Measurements from ENCODE around the gene ITGA1. TPM values are rescaled to one million over a fixed set of nuclear protein-coding genes. Genes with fewer than 3 reads are reported as not detected.

Gene ITGA1
- total and polyA plus RNA-seq, 2 of the 13 experiments (the other 11 are each of a cell fraction or from before 2014, with no cell fraction given) = 23.1 to 28.6 TPM

- TF ChIP-seq, protein P1, sequence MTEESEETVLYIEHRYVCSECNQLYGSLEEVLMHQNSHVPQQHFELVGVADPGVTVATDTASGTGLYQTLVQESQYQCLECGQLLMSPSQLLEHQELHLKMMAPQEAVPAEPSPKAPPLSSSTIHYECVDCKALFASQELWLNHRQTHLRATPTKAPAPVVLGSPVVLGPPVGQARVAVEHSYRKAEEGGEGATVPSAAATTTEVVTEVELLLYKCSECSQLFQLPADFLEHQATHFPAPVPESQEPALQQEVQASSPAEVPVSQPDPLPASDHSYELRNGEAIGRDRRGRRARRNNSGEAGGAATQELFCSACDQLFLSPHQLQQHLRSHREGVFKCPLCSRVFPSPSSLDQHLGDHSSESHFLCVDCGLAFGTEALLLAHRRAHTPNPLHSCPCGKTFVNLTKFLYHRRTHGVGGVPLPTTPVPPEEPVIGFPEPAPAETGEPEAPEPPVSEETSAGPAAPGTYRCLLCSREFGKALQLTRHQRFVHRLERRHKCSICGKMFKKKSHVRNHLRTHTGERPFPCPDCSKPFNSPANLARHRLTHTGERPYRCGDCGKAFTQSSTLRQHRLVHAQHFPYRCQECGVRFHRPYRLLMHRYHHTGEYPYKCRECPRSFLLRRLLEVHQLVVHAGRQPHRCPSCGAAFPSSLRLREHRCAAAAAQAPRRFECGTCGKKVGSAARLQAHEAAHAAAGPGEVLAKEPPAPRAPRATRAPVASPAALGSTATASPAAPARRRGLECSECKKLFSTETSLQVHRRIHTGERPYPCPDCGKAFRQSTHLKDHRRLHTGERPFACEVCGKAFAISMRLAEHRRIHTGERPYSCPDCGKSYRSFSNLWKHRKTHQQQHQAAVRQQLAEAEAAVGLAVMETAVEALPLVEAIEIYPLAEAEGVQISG (CRISPR knock-in tag; IDR thresholded peaks at IDR 0.05) = peak; percentile 21; the same call in 1 of the 2 replicates
- TF ChIP-seq HOXA9 (CRISPR knock-in tag; IDR thresholded peaks at IDR 0.05; ENCODE audit: borderline replicate concordance) (no peak), ZNF556 (CRISPR knock-in tag; IDR thresholded peaks at IDR 0.05; ENCODE audit: borderline replicate concordance) (0 out of 2 replicates have a peak, but pooled peaks have one; percentile 48), ARNTL (CRISPR knock-in tag; IDR thresholded peaks at IDR 0.05) (peak; percentile 30; the same call in 1 of the 2 replicates), MXD3 (CRISPR knock-in tag; IDR thresholded peaks at IDR 0.05) (0 out of 2 replicates have a peak, but pooled peaks have one; percentile 15), PHF8 (CRISPR knock-in tag; IDR thresholded peaks at IDR 0.05) (peak; percentile 56), BCLAF1 (IDR thresholded peaks at IDR 0.05) (no peak), THAP11 (CRISPR knock-in tag; IDR thresholded peaks at IDR 0.05) (no peak), CAMTA2 (CRISPR knock-in tag; IDR thresholded peaks at IDR 0.05; ENCODE audit: borderline replicate concordance) (peak; percentile 65), ZNF205 (CRISPR knock-in tag; IDR thresholded peaks at IDR 0.05) (0 out of 2 replicates have a peak, but pooled peaks have one; percentile 36), MXI1 (IDR thresholded peaks at IDR 0.05; ENCODE audit: borderline replicate concordance, low read depth, low read length) (0 out of 3 replicates have a peak, but pooled peaks have one; percentile 40), ZNF232 (CRISPR knock-in tag; IDR thresholded peaks at IDR 0.05; ENCODE audit: borderline replicate concordance) (peak; percentile 86)
- TF ChIP-seq, protein P2, sequence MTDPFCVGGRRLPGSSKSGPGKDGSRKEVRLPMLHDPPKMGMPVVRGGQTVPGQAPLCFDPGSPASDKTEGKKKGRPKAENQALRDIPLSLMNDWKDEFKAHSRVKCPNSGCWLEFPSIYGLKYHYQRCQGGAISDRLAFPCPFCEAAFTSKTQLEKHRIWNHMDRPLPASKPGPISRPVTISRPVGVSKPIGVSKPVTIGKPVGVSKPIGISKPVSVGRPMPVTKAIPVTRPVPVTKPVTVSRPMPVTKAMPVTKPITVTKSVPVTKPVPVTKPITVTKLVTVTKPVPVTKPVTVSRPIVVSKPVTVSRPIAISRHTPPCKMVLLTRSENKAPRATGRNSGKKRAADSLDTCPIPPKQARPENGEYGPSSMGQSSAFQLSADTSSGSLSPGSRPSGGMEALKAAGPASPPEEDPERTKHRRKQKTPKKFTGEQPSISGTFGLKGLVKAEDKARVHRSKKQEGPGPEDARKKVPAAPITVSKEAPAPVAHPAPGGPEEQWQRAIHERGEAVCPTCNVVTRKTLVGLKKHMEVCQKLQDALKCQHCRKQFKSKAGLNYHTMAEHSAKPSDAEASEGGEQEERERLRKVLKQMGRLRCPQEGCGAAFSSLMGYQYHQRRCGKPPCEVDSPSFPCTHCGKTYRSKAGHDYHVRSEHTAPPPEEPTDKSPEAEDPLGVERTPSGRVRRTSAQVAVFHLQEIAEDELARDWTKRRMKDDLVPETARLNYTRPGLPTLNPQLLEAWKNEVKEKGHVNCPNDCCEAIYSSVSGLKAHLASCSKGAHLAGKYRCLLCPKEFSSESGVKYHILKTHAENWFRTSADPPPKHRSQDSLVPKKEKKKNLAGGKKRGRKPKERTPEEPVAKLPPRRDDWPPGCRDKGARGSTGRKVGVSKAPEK (CRISPR knock-in tag; IDR thresholded peaks at IDR 0.05; ENCODE audit: borderline replicate concordance) = peak; percentile 66; the same call in 1 of the 2 replicates
- TF ChIP-seq, protein P3, sequence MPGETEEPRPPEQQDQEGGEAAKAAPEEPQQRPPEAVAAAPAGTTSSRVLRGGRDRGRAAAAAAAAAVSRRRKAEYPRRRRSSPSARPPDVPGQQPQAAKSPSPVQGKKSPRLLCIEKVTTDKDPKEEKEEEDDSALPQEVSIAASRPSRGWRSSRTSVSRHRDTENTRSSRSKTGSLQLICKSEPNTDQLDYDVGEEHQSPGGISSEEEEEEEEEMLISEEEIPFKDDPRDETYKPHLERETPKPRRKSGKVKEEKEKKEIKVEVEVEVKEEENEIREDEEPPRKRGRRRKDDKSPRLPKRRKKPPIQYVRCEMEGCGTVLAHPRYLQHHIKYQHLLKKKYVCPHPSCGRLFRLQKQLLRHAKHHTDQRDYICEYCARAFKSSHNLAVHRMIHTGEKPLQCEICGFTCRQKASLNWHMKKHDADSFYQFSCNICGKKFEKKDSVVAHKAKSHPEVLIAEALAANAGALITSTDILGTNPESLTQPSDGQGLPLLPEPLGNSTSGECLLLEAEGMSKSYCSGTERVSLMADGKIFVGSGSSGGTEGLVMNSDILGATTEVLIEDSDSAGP (CRISPR knock-in tag; IDR thresholded peaks at IDR 0.05; ENCODE audit: borderline replicate concordance) = peak; percentile 71; the same call in 1 of the 2 replicates
- TF ChIP-seq, protein P4, sequence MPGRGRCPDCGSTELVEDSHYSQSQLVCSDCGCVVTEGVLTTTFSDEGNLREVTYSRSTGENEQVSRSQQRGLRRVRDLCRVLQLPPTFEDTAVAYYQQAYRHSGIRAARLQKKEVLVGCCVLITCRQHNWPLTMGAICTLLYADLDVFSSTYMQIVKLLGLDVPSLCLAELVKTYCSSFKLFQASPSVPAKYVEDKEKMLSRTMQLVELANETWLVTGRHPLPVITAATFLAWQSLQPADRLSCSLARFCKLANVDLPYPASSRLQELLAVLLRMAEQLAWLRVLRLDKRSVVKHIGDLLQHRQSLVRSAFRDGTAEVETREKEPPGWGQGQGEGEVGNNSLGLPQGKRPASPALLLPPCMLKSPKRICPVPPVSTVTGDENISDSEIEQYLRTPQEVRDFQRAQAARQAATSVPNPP (CRISPR knock-in tag; IDR thresholded peaks at IDR 0.05) = 0 out of 2 replicates have a peak, but pooled peaks have one; percentile 17
These were observed 12.9 kb downstream of the ITGA1 start (continued) for GRCh38 chr5:52800394-52801213.

Data from HepG2 (cell line).